DOHH2 (cell line): ENCODE data around the gene TRIM67.

ENCODE experiments used
- H3F3A ChIP-seq: fragments of 200-600 bp; sonication (generic), shearing (Covaris generic); 2 replicates; pipeline ENCODE4 v1.6.0; 2016; ENCODE audit warnings: antibody characterized with exemption, mild to moderate bottlenecking; ENCODE audit not compliant: control insufficient read depth, insufficient read depth
- H3K27ac ChIP-seq: fragments of 200-600 bp; sonication (generic); 2 replicates; pipeline ENCODE4 v1.5.1; 2014; ENCODE audit warnings: low read depth, mild to moderate bottlenecking, low read length, moderate library complexity
- H3K27me3 ChIP-seq: fragments of 200-600 bp; sonication (generic); 2 replicates; pipeline ENCODE4 v1.6.1; 2014; ENCODE audit warnings: mild to moderate bottlenecking, low read length, mixed read lengths; ENCODE audit not compliant: control insufficient read depth
- H3K36me3 ChIP-seq: fragments of 200-600 bp; sonication (generic); 2 replicates; pipeline ENCODE4 v1.6.1; 2014; ENCODE audit warnings: mild to moderate bottlenecking, low read length, moderate library complexity, mixed read lengths; ENCODE audit not compliant: control insufficient read depth
- H3K4me1 ChIP-seq: fragments of 200-600 bp; sonication (generic); 2 replicates; pipeline ENCODE4 v1.6.1; 2014; ENCODE audit warnings: mild to moderate bottlenecking, low read length, mixed read lengths; ENCODE audit not compliant: control insufficient read depth
- H3K4me2 ChIP-seq: fragments of 200-600 bp; sonication (generic); 2 replicates; pipeline ENCODE4 v1.6.0; 2014; ENCODE audit warnings: mild to moderate bottlenecking, low read length, moderate library complexity
- H3K4me3 ChIP-seq: fragments of 200-600 bp; sonication (generic); 2 replicates; pipeline ENCODE4 v1.5.1; 2014; ENCODE audit warnings: mild to moderate bottlenecking, low read length, mixed read lengths
- H3K79me2 ChIP-seq: fragments of 200-600 bp; sonication (generic); 2 replicates; pipeline ENCODE4 v1.6.1; 2014; ENCODE audit warnings: mild to moderate bottlenecking, low read length, mixed read lengths; ENCODE audit not compliant: control insufficient read depth
- H3K9me2 ChIP-seq: fragments of 200-600 bp; sonication (generic); replicated peaks from 2 replicates; pipeline ENCODE4 v1.6.1; 2014; ENCODE audit warnings: mild to moderate bottlenecking, low read length, mixed read lengths; ENCODE audit not compliant: control insufficient read depth
- H3K9me3 ChIP-seq: fragments of 200-600 bp; sonication (generic); 2 replicates; pipeline ENCODE4 v1.6.1; 2014; ENCODE audit warnings: antibody characterized with exemption, low read length, mixed read lengths; ENCODE audit not compliant: control insufficient read depth, insufficient read depth
- H4K20me1 ChIP-seq: fragments of 200-600 bp; sonication (generic); 2 replicates; pipeline ENCODE4 v1.6.0; 2014; ENCODE audit warnings: low read depth, mild to moderate bottlenecking, antibody characterized with exemption, low read length, moderate library complexity; ENCODE audit not compliant: control insufficient read depth, insufficient read depth
- EZH2phosphoT487 ChIP-seq: fragments of 200-600 bp; sonication (generic); IDR thresholded peaks from 2 replicates; pipeline ENCODE4 v1.6.1; 2017; ENCODE audit warnings: borderline replicate concordance, mild to moderate bottlenecking, antibody characterized with exemption, low read length, moderate library complexity, mixed read lengths
- TF ChIP-seq, protein P1 (sequence below): fragments of 200-600 bp; sonication (generic); IDR thresholded peaks from one replicate; pipeline ENCODE4 v1.5.1; 2014; ENCODE audit warnings: antibody characterized with exemption, mild to moderate bottlenecking, low read depth, low read length; ENCODE audit not compliant: poor library complexity, severe bottlenecking

Gene TRIM67

DNA sequence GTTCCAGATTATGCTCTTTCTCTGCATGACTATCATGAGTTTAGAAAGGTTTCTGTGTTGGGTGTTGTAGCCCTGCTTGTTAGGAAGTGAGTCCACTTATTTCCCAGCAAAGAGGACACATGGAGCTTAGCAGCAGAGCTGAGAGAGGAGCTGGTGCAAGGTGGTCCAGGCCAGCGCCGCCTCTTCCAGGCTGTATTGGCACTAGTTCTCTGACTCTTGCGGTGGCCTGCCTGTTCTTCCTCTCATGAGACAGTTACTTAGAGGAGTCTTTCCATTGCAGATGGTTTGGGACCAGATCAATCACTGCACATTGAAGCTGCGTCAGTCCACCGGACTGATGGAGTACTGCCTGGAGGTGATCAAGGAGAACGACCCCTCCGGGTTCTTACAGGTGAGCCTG is 38.0 kb downstream of the TRIM67 start:
- H3K36me3 ChIP-seq = no peaks in the 10 kb centered on the region
- TF ChIP-seq, protein P1, sequence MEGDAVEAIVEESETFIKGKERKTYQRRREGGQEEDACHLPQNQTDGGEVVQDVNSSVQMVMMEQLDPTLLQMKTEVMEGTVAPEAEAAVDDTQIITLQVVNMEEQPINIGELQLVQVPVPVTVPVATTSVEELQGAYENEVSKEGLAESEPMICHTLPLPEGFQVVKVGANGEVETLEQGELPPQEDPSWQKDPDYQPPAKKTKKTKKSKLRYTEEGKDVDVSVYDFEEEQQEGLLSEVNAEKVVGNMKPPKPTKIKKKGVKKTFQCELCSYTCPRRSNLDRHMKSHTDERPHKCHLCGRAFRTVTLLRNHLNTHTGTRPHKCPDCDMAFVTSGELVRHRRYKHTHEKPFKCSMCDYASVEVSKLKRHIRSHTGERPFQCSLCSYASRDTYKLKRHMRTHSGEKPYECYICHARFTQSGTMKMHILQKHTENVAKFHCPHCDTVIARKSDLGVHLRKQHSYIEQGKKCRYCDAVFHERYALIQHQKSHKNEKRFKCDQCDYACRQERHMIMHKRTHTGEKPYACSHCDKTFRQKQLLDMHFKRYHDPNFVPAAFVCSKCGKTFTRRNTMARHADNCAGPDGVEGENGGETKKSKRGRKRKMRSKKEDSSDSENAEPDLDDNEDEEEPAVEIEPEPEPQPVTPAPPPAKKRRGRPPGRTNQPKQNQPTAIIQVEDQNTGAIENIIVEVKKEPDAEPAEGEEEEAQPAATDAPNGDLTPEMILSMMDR = no peak
- no peak for TF ChIP-seq EZH2phosphoT487
- H3F3A ChIP-seq = no peaks in the 10 kb centered on the region
- no peaks in the 10 kb centered on the region for H3K4me1 ChIP-seq
- no peaks in the 10 kb centered on the region for H3K9me2 ChIP-seq
- no peak overlapping the region for H3K27ac ChIP-seq
- H3K27me3 ChIP-seq = peaks cover 40% of the 10 kb centered on the region
- H3K9me3 ChIP-seq = no peaks in the 10 kb centered on the region
- H3K79me2 ChIP-seq = no peaks in the 10 kb centered on the region
- no peak overlapping the region for H3K4me3 ChIP-seq
- H4K20me1 ChIP-seq = no peaks in the 10 kb centered on the region
- H3K4me2 ChIP-seq = no peak overlapping the region

DNA sequence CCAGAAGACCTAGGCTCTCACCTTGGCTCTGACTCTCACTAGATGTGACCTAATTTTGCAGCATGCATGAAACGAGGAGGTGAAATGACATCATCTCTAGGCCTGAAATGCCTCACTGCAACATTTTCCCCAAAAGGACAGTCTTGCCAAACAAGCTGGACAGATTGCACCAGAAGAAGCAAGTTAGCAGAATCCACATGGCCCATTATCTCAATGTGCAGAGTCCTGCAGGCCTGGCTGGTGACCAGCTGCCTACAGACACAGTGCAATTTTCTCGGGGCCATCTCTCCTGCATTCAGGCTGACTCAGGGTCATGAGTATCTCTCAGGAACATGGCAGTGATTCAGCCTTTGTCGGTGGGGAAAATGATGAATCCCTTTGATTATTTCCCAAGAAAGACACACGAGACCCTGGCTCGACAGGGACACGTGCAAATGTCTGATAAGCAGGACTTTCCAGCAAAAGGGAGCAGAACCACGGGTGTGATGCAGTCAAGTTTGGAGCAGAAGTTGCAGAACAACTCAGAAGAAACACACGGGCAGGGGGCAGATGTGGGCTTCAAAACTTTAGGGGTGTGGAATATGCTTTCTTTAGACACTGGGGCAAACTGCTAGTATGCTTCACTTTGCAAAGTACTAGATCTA is 38.7 kb downstream of the TRIM67 start:
- Histone ChIP-seq H3K4me2 (no peak overlapping the region), H3K9me2 (no peaks in the 10 kb centered on the region), H3K36me3 (no peaks in the 10 kb centered on the region), H3K27me3 (peaks cover 38% of the 10 kb centered on the region), H3K27ac (no peak overlapping the region), H3K4me3 (no peak overlapping the region), H3F3A (no peaks in the 10 kb centered on the region), H4K20me1 (no peaks in the 10 kb centered on the region), H3K79me2 (no peaks in the 10 kb centered on the region), H3K4me1 (no peaks in the 10 kb centered on the region), H3K9me3 (no peaks in the 10 kb centered on the region)
- TF ChIP-seq EZH2phosphoT487 = no peak
- TF ChIP-seq, protein P1 = no peak

DNA sequence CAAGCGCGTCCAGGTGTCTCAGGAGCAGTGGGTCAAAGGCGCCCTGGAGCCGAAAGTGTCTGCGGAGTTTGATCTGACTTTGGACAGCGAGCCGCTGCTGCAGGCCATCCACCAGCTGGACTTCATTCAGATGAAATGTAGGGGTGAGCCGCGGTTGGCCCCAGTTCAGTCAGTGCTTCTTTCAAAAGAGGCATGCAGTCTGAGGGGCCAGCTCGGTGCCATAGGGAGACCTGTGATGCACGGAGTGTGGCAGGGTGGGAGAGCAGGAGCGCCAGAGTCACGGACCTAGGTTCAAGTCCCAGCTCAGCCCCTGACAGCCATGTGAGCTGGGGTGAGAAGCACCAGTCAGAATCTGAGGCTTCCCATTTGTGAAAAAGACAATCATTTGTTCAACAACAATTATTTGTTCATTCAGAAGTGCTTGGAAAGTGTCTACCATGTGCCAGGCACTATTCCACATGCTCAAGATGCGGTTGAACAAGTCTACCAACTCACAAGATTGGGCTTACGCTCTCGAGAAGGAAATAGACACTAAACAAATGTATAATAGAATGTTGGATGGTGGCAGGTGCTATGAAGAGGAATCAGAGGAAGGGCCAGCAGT is 39.6 kb downstream of the TRIM67 start:
- Histone ChIP-seq H3K79me2 (no peaks in the 10 kb centered on the region), H3K27ac (no peak overlapping the region), H4K20me1 (no peaks in the 10 kb centered on the region), H3K9me2 (no peaks in the 10 kb centered on the region), H3F3A (no peaks in the 10 kb centered on the region), H3K9me3 (no peaks in the 10 kb centered on the region), H3K27me3 (peaks cover 38% of the 10 kb centered on the region), H3K4me2 (no peak overlapping the region), H3K4me1 (no peaks in the 10 kb centered on the region), H3K36me3 (no peaks in the 10 kb centered on the region), H3K4me3 (no peak overlapping the region)
- no peak for TF ChIP-seq EZH2phosphoT487
- TF ChIP-seq, protein P1 = no peak
